Activated T-helper 1 cell treated with Interleukin-2 at 50 U/mL for 16 hours (primary cell): Measurements from ENCODE around the gene SENP1.

ENCODE experiments used
- DNase-seq: peaks from one replicate; pipeline ENCODE4 v3.0.0-alpha.2; 2020; ENCODE audit warnings: low read depth

The SENP1 gene

DNA sequence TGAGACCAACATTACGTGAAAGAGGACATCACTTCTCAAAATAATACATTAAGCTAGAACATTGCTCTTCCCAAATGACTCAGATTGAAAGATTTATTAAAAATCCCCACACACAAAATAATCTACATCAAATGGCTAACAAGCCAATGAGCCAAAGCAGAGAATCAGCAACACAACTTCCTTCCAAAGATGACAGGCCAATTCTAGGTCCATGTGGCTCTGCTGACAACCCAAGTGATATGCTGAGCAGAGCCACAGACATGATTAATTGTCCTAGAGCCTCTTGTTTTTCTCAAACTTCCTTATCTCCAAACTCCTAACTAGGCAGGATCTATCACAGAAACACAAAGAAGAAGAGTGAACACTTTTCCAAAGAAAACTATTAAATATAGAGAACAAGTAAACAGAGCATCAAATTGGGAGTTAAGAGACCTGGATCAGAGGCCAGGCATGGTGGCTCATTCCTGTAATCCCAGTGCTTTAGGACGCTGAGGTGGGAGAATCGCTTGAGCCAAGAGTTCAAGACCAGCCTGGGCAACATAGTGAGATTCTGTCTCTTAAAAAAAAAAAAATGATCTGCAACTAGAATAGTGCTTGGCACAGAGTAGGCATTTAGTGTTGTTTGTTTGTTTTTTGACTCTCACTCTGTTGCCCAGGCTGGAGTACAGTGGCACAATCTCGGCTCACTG, 38.5 kb downstream of the SENP1 start:
- no peak for DNase-seq

GRCh38 chr12:48065041-48065440, 40.8 kb downstream of the SENP1 start:
- DNase-seq: no peak

DNA sequence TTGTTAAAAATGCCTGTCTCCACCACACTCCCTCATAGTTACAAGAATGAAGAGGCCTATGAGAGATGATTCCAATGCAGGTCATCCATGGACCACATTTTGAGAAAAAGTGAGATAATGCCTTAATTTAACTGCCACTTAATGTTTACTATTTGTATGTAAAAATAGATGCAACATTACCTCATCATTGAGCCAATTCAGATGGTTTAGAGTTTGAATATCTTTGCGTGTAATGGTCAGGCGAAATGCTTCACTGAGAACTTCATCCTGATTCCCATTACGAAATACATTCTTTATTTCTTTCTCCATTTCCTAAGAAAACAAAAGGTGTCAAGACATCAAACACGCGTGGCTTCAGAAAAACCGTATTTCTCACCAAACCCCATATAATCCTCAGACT, 42.3 kb downstream of the SENP1 start:
- no peak for DNase-seq

DNA sequence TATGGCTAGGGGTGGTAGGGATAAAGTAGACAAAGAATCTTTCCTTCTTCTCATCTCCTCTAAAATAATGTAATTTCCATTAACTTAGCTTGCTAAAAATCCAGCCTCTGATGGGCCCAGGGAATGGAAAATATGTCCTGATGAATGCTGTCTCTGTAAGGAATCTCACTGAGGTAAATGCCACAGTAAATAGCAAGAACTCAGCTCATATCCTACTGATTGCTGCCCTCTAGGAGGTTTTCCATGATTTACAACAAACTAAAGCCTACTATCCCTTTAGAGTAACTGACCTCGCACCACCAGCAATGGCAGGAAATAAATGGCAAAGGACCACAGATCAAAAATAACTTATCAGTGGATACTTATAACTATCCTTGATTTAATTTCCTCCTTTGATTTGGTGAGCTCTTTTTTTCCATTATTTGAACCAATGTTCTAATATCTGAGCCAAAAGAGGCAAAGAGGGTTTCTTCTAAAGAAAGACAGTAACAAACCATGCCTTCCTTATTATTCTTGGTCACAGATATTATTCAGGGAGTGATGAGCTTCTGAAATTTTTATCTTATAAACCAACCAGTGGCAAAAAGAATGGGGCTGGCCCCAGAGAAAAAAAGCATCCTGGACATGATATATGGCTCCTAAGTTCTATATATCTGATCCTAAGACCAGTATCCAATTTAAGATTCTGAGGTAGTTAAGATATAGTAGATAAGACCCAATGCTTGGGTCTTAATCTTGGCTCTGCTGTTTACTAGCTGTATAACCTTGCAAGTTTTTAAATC, 43.8 kb downstream of the SENP1 start:
- no peak for DNase-seq

GRCh38 chr12:48060474-48060873, 45.4 kb downstream of the SENP1 start:
- no peak for DNase-seq

DNA sequence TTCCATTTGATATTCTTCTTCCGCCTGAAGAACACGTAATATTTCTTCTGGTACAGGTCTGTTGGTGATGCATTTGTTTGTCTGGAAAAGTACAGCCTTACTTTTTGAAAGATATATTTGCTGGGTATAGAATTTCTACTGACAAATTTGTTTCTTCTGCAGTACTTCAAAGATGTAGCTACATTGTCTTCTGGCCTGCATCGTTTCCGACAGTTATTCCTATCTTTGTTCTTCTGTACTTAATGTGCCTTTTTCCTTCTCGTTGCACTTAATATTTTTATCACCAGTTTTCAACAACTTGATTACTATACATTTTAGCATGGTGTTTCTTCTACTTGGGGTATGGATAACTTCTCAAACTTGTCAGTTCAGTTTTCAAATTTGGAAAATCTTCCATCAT, 47.1 kb downstream of the SENP1 start:
- DNase-seq: no peak

DNA sequence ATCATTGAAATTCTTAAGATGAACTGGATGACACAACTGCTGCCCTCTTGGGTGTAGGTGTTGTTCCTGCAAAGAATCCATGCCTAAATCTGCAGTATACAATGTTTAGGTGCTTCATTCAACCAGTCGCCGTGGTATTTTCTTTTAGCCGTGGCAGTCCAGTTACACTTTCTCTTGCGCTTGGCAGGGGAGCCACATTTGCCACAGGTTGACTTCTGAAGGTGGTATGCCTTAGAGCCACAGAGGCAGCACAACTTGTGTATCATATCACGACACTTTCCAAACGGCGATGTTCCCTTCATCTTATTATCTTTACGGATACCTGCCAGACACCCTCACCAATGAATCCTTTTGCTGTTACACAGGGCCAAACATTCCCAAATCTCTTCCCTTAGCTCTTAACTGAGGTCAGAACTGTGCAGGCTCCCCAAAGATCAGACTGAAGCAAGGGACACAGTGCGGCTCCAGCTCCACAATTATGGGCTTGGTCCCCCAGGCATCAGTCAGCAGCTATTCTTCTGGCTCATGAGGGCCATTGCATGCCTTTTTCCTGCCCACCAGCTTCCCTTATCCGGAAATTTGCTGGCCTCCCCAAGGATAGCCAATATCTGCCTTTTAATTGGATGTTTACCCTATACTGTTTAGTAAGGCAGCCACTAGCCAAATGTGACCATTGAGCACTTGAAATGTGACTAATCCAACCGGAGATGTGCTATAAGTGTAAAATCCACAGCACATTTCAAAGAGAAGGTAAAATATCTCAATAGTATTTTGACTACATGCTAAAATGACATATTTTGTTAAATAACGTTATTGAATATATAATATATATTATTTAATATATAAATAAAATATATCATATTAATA, 50.7 kb downstream of the SENP1 start:
- DNase-seq: no peak

DNA sequence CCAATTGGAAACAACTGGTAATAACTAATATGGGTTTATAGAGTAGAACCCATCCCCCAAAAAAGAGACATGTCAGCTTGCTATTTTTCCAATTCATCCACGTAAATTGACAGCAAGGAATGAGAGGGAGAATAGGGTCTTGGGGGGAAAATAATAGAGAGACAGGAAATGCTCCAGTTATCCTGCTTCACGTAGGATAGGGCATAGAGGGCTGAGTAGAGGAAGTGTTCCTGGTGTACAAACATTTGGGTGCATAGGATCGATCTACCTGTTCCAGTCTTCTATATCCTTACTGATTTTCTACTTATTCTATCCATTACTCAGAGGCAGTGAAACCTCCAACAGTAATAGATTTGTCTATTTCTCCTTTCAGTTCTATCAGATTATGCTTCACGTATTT, 52.0 kb downstream of the SENP1 start:
- DNase-seq: no peak

DNA sequence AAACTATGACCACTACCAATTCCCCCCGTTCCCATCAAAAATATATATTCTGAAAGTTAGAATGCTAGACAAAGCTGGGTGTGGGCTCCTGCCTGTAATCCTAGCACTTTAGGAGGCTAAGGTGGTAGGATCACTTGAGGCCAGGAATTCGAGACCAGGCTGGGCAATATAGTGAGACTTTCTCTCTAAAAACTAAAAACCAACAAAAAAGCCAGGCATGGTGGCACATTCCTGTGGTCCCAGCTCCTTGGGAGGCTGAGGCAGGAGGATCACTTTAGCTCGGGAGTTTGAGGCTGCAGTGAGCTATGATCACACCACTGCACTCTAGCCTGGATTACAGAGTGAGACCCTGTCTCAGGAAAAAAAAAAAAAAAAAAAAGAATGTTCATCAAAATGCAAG, 52.8 kb downstream of the SENP1 start:
- DNase-seq: no peak

DNA sequence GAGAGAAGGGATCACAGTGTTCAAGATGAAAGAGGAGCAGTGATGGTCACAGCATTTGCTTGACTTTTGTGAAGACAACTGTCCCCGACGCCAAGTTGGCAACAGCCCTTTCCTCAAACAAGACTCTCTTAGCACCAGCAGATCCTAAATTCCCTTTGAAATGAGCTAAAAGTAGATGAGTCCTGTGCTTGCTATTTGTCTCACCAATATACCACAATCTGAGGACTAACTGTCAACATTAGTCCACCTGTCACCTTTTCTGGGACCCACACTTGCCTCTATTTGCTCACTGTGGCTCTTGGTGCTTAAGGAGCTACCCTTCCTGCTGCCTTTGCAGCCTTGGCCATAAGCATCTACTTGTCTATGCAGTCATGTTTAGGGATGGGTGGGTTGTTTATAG, 54.2 kb downstream of the SENP1 start:
- no peak for DNase-seq

DNA sequence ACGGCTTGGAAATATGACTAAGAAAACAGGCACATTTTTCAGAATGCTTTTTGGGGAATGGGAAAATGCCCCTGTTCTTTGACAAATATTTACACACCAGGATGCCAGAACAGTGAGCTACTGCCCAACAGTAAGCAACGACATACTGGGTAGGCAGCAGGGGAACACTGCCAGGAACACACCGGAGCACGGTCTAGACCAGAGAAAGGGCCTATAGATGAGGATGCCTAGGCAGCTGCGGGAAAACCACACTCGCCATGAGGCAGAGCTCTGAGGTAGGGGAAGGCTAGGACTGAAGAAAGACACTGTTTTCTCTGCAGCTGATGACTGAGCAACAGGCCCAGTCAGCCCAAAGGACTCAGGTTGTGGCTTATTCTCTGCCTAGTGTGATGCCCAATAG, 55.7 kb downstream of the SENP1 start:
- DNase-seq: no peak

DNA sequence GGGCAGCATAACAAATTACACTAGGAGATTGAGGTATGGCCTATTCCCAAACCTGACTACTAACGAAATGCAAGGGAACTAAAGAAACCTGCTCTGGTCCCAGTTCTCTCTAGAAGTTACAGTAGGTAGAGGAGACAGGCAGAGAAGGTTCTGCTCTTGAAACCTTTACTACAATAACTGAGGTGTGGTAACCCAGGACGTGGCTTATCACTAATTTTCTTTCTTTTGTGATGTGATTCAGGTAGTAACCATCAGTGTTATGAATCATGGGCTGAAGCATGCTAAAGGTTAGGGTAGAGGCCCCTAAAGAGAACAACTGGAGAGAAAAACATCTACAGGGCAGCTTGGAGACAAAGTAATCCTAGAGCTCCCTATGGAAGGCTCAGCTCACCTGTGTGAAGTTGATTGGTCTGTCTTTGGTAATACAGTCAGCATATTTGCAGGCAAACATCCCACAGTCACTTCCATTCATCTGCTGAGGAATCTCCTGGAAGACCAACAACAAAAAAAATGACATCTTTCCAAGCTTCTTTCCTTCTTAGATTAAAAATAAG, 59.8 kb downstream of the SENP1 start:
- no peak for DNase-seq

GRCh38 chr12:48045061-48045846, 60.6 kb downstream of the SENP1 start:
- no peak for DNase-seq

DNA sequence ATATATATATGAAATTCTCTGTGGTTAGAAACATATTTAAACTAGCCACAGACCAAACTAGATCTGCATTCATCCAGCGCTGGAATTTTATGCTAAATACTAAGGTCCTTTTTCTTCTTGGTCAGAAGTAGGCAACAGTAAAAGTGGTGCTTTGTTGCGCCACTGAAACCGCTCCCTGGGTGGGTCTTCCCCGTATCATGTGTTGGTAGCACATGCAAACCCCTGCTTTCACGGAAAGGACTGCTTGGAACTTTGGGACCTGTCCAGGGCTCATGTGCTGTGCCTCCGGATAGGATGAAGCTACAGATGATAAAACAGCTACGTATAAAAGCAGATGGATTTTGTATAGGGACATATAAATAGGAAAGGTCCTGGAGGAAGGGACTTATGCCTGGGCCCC, 61.5 kb downstream of the SENP1 start:
- no peak for DNase-seq

- no peak for DNase-seq
These were observed 62.1 kb downstream of the SENP1 start for GRCh38 chr12:48043771-48044170.

DNA sequence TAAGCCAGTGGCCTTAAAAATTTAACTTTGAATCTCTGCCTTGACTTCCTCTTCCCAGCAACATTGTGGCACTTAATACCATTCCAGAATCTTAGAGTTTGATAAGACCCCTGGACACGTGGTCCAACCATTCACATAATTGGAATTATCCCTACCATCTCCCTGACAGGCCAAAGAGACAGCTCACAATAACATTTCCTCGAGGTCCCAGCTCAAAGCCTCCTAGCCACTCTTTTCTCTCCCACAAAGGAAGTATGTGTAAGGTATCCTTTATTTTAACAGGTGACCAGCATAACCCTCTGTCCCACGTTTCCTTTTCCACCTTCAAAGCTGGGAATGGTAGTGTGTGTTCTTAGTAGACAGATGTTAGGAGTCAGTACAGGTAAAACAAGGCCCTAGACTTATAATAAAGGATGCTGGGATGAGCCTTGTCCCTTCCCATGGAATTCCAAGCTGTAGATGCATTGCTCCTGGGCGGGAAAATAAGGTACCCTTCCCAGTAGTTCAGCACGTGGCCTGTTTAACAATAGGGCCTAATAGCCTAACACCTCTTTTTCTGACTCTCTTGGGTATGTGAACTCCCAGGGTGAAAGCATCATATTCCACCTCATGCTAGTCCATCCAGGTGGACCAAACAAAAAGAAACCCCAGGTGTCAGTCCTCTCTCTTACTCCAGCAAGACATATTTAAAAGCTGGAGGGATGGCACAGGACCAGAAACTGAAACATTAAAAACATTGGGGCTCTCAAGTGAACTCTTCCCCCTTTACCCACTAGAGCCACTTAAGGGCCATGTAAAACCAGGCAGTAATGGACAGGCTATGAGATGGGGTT, 64.1 kb downstream of the SENP1 start:
- no peak for DNase-seq

- no peak for DNase-seq
These were observed 65.5 kb downstream of the SENP1 start for GRCh38 chr12:48040354-48040753.

DNA sequence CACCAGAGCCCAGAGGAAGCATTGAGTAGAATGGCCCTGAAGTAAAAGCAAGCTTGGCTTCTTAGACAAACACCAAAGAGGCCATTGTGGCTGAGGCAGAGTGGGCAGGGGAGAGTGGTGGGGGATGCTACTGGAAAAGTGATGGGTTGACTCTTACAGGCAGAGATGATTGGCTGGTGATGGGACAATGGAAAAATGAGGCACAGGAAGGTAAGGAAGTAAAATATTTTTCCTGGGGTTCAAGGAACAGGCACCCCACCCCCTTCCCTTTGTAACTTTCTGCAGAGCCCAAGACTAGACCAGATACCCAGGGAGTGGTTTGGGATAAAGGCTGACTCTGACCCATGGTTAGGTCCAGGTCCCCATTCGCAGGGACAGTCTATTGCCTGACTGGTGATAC, 66.7 kb downstream of the SENP1 start:
- DNase-seq: no peak

GRCh38 chr12:48038085-48038484, 67.8 kb downstream of the SENP1 start:
- no peak for DNase-seq

GRCh38 chr12:48037267-48037915, 68.5 kb downstream of the SENP1 start:
- no peak for DNase-seq
